ENCODE measurements around the gene MRPL55.
"Not testable (repeated sequence)": the region's sequence is repeated elsewhere in the genome, so short reads cannot be mapped to it uniquely, and the experiment has no call there.

MRPL55 gene

DNA sequence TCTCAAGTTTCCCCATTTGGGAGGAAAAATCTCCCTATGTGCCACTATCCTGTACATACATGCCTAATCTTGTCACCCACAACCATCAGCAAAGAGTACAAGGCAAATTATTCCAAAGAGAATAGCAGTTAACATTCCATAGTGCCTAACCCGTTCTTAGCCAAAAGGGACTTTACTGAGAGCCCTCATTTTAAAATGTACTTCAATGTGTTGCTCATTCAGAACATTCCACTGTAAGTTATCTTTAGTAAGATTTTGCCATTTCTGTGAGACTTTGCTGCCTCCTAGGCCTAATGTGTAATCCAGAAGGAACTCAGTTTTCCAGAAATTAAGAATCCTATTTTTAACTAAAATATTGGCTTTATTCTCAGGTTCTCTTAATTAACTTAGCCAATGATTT lies 11.3 kb upstream of the MRPL55 start:
- DNase-seq = no peak

DNA sequence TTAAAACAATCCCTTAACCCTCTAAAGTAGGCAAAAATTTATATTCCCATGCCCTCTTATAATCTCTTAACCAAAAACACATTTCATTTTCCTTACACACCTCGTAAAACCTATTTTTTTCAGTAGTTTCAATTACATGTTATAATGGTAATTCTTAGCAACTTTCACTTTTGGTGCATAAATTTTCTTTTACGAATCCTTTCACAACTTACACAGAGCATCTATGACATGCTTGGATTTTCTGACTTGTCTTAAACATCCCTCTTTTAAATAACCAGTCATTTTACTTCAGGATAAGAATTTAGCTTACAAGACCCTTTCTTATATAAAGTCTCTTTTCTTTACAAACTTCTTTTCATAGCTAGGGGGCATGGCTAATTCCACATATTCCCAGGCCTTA lies 8.9 kb upstream of the MRPL55 start:
- DNase-seq = no peak

DNA sequence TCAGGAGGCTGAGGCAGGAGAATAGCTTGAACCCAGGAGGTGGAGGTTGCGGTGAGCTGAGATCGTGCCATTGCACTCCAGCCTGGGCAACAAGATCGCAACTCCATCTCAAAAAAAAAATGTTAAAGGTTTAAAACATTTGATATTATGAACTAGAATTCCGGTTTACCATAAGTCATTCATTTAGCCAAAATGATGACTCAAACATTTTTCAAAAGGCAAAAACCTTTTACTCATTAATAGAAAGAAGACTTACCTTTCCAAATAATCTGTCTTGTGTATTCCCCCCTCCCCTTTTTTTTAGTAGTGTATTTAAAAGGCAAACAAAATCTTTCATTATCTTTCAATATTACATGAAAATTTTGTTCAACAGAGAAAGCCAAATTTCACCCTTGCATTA lies 8.2 kb upstream of the MRPL55 start:
- no peak for DNase-seq

DNA sequence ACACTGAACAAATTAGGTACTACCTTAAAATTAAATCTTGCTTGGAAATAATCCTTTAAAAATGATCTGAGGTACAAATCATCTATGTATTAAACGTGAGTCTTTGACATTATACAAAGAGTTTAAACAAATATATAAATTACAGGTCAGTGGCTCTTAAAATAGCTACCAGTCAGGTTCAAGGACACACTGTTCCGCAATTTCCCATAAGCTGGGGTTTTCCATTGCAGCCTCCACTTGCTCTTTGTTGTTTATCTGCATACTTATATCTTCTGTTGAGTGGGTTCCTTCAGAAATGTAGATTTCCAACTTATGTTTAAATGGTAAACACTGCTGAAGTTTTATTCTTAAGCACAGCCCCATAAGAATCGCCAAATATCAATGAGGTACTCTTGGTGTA lies 5.7 kb upstream of the MRPL55 start:
- DNase-seq = no peak

DNA sequence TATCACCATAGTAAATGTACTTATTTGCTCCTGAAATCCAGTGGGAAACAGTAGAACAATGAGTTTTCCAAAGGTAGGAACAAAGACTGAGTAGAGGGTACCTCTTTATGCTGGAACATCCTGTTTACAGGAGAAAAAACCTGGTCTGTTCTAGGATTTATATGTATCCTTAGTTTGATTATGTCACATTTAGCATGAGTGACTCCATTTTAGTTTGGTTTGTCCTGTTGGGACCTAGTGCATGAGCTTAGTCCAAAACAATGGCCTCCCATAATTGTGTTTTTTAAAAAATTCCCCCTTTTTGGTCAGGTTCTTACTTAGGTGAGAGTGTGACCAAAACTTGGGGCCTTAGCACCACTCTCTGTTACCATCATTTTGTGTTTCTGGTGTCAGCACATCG lies 3.5 kb upstream of the MRPL55 start:
- DNase-seq = no peak

DNA sequence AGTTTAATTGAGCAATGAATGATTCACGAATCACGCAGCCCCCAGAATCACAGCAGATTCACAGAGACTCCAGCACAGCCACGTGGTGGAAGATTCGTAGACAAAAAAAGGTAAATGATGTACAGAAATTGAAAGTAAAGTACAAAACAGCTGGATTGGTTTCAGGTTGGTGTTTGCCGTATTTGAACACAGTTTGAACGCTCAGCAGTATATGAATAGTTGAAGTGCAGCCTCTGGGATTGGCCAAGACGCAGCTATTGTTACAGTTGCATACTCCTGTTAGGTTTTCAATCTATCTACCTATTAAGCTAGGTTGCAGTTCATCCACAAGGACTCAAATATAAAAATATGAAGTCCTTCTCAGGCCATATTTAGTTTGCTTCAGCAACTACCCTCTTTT lies 3.1 kb upstream of the MRPL55 start:
- DNase-seq = no peak

DNA sequence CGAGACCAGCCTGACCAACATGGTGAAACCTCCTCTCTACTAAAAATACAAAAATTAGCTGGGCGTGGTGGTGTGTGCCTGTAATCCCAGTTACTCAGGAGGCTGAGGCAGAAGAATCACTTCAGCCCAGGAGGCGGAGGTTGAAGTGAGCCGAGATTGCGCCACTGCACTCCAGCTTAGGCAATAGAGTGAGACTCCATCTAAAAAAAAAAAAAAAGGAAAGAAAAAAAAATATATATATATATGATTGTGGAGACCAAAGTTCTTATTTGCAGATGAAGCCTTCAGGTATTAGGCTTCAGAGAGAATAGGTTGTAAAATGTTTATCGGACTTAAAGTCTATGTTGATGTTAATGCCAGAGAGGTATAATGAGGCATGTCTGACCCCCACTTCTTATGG lies 2.2 kb upstream of the MRPL55 start:
- DNase-seq = not testable (repeated sequence)

DNA sequence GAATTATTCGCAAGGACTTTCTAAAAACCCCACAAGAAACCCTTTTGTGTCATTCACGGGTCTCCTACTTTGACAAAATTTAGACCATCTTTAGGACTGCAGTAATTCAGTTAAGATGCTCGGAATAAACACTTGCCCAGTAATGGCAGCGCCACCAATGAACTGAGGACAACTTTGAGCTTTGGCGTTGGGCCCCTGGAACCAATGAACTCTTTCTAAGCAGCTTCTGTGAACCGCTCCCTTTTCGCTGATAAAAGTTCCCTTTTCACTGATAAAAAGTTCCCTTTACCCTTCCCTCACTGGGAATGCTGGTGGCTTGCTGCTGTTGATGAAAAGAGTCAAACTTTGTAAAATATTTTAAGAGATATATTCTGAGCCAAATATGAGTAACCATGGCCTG lies 1.5 kb upstream of the MRPL55 start:
- DNase-seq = no peak

DNA sequence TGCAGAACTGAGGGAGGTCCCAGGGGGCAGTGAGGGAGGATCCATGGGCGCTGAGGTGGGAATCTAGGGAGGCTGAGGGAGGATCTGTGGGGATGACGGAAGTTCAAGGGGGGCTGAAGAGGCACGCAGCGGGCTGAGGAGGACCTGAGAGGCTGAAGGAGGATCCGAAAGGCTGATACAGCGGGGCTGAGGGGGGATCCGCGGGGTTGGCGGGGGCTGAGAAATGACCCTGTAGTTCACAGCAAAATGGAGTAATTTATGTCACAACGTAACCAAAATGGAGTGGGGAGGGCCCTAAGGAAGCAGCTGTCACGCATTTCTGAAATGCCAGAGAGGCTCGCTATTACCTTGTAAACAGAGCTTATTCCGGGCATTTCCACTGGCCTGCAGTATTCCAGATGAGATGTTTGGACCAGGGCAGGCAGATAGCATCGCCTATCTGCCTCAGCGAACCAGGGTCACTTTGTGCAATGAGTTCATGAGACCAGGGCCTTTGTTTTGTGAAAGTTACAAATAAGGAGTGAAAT lies 926 bp upstream of the MRPL55 start:
- no peak for DNase-seq

DNA sequence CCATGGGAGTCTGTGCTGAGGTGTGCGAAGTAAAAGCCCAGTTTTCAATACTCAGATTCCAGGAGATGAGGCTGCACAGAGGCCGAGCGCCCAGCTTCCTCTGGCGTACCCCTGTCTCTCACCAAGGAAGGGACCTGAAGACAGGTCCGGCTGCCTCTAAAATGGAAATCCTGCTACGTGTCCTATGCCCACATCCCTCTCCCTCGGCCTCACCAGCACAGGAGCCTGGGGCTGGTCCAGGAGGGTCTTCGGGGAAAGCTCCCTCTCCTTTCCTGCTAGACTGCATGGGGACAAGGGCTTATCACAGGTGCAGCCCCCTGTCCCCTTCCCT lies 392 bp downstream of the MRPL55 start:
- DNase-seq = no peak

DNA sequence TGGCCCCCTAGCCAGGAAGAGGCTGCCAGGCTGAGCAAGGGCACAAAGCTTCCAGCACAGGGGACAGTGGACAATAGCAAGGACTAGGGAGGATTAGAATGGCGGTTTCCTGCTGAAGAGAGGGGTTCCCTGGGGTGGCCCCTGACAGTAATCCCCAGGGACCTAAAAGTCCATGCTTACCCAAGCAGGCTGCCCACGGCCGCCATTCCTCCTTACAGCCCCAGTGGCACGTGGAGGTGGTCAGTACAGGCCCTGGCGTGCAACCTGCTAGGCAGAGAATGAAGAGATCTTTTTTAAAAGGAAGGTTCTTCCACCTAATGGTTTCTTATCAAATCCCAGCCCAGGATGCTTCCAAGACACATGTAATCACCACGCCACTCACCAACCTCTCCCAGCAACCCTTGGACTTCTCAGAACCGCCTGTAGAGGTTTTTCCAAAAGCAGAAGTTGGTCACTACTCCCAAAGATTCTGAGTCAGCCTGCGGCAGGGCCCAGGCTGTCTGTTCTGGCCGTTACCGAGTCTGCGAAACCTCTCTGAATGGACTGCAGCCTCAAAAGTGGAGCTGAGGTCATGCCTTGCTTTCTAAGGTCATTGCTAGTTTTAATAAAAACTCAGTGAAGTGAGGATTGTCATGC lies 926 bp downstream of the MRPL55 start:
- no peak for DNase-seq

DNA sequence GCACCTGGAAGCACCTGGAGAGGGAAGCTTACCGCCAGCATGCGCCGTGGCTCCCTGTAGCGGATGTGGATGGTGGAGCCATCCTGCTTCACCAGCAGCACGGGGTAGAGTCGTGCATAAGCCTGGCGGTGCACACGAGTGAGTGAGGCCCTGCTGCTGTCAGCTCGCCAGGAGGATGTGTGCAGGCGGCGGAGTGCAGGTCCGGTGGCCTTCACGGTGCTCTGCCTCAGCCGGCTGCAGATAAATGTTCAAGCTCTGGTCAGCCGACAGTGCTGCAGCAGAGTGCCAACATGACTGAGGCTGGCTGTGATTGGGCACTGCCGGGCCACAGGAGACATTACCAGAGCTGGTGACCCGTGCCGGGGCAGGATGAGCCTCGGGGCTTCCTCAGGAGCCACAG lies 1.5 kb downstream of the MRPL55 start:
- no peak for DNase-seq

DNA sequence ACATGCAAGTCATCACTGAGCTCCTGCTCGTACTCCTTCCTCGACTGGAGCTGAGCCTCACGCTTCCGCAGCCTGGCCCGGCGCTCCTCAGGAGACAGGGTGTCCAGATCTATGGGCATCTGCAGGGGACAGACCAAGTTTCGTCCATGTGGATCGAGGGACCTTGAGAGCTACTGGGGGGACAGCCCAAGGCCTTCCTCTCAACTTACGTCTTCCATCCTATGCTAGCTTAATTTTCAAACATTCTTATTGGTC lies 2.4 kb downstream of the MRPL55 start:
- DNase-seq = no peak

DNA sequence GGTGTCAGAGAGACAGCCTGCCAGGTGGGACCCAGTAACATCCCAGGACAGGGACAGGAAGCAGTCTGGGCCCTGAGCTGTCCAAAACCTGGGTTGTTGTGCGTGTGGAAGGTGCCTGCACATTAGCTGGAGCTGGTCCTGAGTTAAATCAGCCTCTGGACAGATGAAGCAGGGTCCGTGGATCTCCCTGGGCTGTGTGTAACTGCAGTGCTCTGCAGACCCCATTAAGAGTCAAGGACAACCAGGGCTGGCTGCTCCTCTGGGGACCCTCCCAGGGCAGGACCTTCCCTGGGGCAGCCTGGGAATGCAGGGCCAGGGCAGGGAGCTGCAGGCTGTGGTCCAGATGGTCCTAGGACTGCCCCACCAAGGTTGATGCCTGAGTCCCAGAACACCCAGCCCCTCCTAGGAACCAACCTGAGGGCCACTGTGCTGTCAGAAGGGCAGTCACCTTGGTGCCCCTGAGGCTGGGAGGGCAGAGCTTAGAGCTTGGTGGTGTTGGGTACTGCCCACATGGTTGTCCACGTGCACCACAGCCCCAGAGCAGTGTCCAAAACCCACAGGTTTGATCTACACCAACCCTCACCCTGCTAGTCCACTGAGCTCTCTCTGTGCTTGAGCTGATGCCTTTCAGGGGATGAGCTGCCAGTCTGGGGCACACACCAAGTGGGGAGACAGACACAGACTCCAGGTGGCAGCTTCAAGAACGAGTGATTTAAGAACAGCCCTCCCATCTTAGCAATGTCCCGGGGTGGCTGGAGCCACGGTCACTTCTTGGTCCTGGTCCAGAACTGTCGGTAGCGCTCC lies 2.9 kb downstream of the MRPL55 start:
- no peak for DNase-seq

DNA sequence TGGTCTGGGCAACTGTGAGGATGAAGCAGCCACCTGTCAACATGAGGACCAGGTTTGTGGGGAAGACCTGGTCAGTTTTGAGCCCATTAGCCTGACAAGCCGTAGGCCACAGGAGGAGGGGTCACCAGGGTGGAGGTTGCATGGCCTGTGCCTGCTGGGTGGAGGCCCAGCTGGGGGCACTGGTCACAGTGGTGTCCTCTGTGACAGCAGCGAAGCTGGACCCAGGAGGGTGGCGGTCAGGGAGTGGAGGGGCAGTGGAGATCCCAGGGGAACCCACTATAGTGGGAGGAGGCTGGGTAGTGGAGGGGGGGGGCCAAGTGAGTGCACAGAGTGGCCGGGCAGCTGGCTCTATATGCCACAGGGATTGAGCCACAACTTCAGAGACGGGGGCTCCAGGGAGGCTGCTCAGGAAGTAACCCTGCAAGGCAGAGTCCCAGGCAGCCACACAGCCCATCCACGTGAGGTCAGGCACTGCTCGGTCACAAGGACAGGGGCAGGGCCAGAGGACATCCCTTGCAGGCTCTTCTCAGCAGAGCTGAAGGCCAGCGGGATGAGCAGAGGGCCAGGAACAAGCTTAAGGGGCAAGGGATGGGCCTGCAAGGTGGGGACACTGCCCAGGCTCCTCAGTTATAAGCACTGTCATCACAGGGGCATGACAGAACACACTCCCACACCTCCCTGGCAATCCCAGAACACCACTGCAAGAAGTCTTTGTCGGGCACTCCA lies 3.7 kb downstream of the MRPL55 start:
- no peak for DNase-seq

DNA sequence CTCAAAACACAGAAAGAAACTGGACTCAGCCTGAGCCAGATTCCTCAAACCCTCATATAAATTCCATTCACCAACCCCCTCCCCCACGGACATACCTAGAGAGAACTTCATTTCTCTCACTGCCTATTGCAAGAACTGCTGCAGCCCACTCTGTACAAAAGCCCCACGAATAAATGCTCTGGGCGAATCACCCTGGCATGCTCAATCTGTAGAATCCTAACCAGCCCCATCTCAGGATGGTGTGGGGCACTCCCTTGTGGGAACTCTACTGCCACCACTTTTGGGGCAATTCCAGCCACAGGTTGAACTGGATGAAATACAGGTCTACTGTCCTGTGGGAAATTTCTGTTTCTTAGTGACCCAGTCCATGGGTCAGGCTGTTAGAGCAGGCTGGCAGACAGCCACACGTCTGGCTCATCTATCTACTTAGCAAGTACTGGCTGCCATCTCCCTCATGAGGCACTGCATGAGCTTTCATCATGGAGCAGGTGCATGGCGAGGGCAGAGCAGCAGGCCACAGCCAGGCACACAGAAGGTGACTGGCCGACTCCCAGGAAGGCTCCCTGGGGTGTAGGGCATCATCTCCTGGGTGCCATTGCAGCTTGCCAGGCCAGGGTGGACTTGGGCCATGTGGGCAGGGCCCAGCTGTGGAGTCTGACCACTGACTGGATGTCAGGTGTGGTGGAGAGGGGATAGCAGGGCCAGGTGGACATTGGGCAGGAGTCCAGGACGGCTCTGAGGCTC lies 4.4 kb downstream of the MRPL55 start:
- DNase-seq = peak; percentile 28

DNA sequence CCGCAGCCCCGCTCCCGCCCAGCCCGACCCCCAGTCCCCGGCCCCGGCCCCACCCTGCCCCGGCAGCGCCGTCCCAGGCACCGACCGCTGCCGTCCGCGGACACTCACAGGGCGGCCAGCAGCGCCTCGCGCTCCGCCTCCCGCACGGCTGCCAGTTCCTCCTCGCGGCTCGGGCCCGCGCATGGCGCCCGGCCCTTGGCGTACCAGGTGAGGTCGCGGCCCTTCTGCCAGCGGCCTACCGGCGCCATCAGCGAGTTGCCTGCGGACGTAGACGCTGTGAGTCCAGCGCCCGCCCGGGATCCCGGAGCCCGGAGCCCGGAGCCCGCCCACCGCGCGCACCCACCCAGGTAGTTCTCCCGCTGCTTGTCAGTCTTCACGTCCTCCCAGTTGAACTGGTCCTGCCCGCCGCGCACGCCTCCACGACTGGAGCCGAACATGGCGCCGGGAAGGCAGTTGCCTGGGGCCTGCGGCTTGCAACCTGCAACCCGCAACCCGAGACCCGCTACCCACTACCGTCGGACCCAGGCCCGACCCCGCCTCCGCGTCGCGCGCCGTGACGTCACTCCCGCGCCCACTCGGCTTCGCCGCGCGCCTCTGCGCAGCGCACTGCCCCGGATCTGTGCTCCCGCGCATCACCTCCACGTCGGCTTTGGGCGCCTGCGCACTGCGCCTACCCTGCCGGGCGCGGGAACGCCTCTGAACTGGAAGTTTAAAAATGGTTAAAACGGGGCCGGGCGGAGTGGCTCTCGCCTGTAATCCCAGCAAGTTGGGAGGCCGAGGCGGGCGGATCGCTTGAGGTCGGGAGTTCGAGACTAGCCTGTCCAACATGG lies 6.1 kb downstream of the MRPL55 start, which contains the start of gene C1orf35:
C1orf35 (minus strand) TSS at position 535 of the 830 bp plus-strand sequence; CDS start at position 437, 98 bp downstream.
- DNase-seq = peak; percentile 90

DNA sequence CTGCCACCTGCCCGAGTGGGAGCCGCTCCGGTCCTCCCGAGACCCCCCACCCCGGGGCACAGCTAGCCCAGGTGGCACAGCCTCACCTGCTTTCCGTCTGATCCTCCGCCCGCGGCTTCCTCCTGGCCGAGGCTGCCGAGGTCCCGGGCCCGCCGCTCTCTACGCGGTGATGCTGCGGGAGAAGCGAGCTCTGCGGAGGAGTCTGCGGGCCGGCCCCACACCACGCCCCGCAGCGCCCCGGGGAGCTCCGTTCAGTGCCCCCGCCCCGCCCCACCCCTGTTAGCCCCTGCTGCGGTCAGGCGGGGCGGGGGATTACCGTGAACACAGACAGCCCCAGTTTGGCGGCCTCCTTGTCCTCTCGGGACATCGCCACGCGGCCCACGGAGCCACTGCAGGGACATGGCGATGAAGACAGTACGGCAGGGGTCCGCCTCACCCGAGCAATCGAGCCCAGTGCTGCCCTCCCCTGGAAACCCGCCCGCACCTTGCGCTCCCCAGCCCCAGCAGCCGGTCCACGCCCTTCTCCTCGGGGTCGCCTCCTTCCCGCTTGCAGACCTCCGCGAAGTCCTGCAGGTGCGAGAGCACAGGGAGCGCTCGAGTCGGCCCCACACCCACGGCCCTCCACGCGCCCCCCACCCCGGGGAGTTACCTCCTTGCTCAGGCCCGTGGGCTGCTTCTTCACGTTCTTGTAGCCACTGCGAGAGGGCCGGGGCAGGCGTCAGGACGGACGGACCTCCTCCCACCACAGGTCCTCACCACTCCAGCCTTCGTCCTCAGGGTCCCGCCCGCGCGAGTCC lies 6.9 kb downstream of the MRPL55 start:
- DNase-seq = peak; percentile 16

DNA sequence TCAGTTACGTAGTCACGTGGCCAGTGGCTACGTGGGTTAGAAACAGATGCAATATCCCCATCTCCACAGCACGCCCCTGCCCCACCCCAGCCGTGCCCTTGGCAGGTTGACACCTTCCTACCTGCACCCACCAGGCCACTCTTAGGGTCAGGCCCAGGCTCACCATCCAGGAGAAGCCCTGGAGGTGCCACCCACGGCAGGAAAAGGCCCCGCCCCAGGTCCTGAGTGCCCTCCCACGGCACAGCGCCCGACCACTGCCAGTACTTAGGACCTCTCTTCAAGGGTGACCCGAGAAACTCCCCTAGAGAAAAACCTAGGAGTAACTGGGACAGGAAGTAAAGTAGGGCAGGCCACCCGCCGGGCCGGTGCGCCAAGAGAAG lies 7.5 kb downstream of the MRPL55 start:
- DNase-seq = no peak

DNA sequence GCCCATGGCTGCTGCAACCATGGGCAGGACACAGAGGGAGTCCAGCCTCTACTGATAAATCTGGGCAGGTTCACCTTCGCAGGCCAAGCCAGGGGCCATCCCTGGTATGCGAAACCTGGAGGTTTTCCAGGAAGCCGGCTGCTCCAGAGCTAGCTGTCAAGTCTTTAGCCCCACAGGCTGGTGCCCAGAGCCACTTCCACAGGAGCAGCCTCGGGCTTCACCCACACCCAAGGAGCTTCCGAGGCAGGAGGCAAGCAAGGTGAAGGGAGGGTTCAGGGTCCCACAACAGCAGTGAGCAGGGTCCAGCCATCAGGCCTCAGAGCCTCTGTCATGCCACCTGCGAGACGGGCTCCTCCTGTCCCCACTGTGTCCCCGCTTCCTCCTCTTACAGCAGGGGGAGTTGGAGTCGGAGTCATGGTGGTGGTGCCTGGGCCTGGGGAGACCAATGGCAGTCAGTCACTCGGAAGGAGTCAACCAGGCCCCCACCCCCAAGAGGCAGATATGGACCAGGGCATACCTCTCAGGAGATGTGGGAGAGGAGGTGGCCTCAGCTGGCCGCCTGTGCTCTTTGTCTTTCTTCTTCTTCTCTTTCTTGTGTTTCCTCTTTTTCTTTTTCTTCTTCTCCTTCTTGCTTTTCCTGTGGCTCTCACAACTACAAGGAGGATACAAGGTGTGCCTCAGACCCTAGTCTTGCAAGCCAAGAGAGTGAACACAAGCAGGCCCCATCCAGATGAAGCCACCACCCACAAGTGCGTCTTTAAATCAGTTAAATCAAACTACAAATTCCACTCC lies 8.1 kb downstream of the MRPL55 start:
- no peak for DNase-seq

DNA sequence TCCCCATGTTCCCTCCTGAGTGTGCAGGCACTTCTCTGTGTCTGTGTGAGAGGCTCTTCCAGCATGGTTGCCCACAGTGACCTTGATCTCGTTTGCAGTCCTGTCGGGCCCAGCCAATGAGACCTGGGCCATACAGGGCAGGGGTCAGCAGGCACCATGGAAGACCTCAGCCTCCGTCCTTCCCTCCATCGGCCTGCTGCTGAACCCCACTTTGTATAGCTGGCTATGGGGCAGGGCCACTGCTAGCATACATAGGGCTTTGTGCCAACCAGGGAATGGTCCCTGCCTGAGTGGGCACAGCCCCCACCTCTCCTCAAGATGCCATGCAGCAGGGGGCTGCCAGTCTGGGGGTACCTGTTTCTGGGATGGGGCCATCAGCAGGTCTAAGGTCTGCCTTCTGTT lies 9.8 kb downstream of the MRPL55 start:
- DNase-seq = no peak

Measured in fibroblast of upper back skin (primary cell).